GM21528 (cell line): ENCODE measurements around the gene XAB2.

Experiments
- ATAC-seq: cut with Tn5 transposase; IDR thresholded peaks from one replicate; pipeline ENCODE4 v1.9.1; 2021; ENCODE audit warnings: mild to moderate bottlenecking, moderate library complexity; ENCODE audit not compliant: unreplicated experiment, low FRiP score

Gene XAB2

GRCh38 chr19:7636317-7636690 lies 7.0 kb upstream of the XAB2 start:
- no peak for ATAC-seq

GRCh38 chr19:7635670-7636069 lies 6.3 kb upstream of the XAB2 start:
- no peak for ATAC-seq

GRCh38 chr19:7633698-7634097 lies 4.4 kb upstream of the XAB2 start, which contains the start of gene PCP2:
PCP2 (minus strand) TSS chr19:7633719; CDS start chr19:7633457, 262 bp downstream.
- ATAC-seq = no peak

GRCh38 chr19:7632340-7633203 lies 3.2 kb upstream of the XAB2 start:
- ATAC-seq = no peak

GRCh38 chr19:7631577-7631976 lies 2.2 kb upstream of the XAB2 start:
- ATAC-seq = no peak

GRCh38 chr19:7628589-7629311 lies 595 bp downstream of the XAB2 start:
- ATAC-seq = no peak

GRCh38 chr19:7627166-7627565 lies 2.2 kb downstream of the XAB2 start:
- no peak for ATAC-seq

- no peak for ATAC-seq
Observed at GRCh38 chr19:7625763-7626372, 3.5 kb downstream of the XAB2 start.

GRCh38 chr19:7624810-7625209 lies 4.5 kb downstream of the XAB2 start:
- no peak for ATAC-seq

- no peak for ATAC-seq
Observed at GRCh38 chr19:7623725-7624603, 5.4 kb downstream of the XAB2 start.

GRCh38 chr19:7622933-7623685 lies 6.2 kb downstream of the XAB2 start:
- ATAC-seq = no peak

GRCh38 chr19:7620442-7621412 lies 8.6 kb downstream of the XAB2 start:
- ATAC-seq = no peak

GRCh38 chr19:7619671-7620441 lies 9.5 kb downstream of the XAB2 start:
- ATAC-seq = no peak

GRCh38 chr19:7618771-7619510 lies 10.4 kb downstream of the XAB2 start:
- ATAC-seq = no peak

- no peak for ATAC-seq
Observed at GRCh38 chr19:7618348-7618747, 11.0 kb downstream of the XAB2 start.

- no peak for ATAC-seq
Observed at GRCh38 chr19:7617735-7618134, 11.6 kb downstream of the XAB2 start.

- no peak for ATAC-seq
Observed at GRCh38 chr19:7617172-7617571, 12.2 kb downstream of the XAB2 start.
